K562 treated with DMSO at 1 percent for 12 hours (cell line): ENCODE measurements around the gene KANSL2. TPM values are rescaled to one million over a fixed set of nuclear protein-coding genes. Genes with fewer than 3 reads are reported as not detected.

Source experiments
- total RNA-seq: library from RNA; unstranded; fragments of 300-600 nt; gene quantifications from 2 replicates; pipeline ENCODE4 v1.2.3, GENCODE V29; 2022; ENCODE audit not compliant: insufficient read depth

The KANSL2 gene
- 33.0 and 37.6 TPM in 2 replicates for total RNA-seq

GRCh38 chr12:48681710-48682532 is at the start of gene KANSL2:
Gene KANSL2 (minus strand): TSS chr12:48682238. CDS start chr12:48681632, 606 bp downstream.

GRCh38 chr12:48716493-48717251 is 34.6 kb upstream of the KANSL2 start, which contains the start of gene CCNT1:
Gene CCNT1 (minus strand): TSS chr12:48716707. CDS start chr12:48716675, 32 bp downstream.

Other genes with a start within 250 kb of the KANSL2 start
- not detected in 2 replicates for gene ANP32D, start 209.7 kb downstream of the KANSL2 start, total RNA-seq
- not detected in 2 replicates for gene C12orf54, start 199.7 kb downstream of the KANSL2 start, total RNA-seq
- gene OR8S1, start 156.6 kb downstream of the KANSL2 start, total RNA-seq: not detected in 2 replicates
- not detected in 2 replicates for gene LALBA, start 112.2 kb downstream of the KANSL2 start, total RNA-seq
- gene CCNT1, start 34.5 kb upstream of the KANSL2 start, total RNA-seq: 3.8 and 21.7 TPM in 2 replicates
- gene ADCY6, start 106.9 kb upstream of the KANSL2 start, total RNA-seq: 0.42 and 1.1 TPM in 2 replicates
- gene CACNB3, start 136.3 kb upstream of the KANSL2 start, total RNA-seq: 0.49 and 1.6 TPM in 2 replicates
- gene DDX23, start 169.9 kb upstream of the KANSL2 start, total RNA-seq: 49.7 and 86.9 TPM in 2 replicates
- gene RND1, start 183.6 kb upstream of the KANSL2 start, total RNA-seq: 1.1 and 1.3 TPM in 2 replicates
- gene FKBP11, start 243.3 kb upstream of the KANSL2 start, total RNA-seq: 4.0 and 5.5 TPM in 2 replicates